ENCODE data around the gene TENM4. TPM values are rescaled to one million over a fixed set of nuclear protein-coding genes. Genes with fewer than 3 reads are reported as not detected.

TENM4 gene
- total and polyA plus RNA-seq, 2 of the 8 experiments (the other 6 are each of a cell fraction or from before 2014, with no cell fraction given) = 3.5 to 7.2 TPM

GRCh38 chr11:79083352-79083751 lies 357.5 kb downstream of the TENM4 start:
- no peak overlapping the region for H3K23ac ChIP-seq (ENCODE audit: insufficient read length)
- no peak overlapping the region for H3K4me3 ChIP-seq (ENCODE audit: extremely low read depth in 1 of 4, insufficient read depth in 2 of 4, low read depth in 3 of 4, low read length in 4 of 4)
- H4K91ac ChIP-seq (replicated peaks; ENCODE audit: insufficient read length, low read length) = no peak overlapping the region
- H3K36me3 ChIP-seq (ENCODE audit: control insufficient read depth in 2 of 4, insufficient read depth in 4 of 4, low read length in 3 of 4) = no peaks in the 10 kb centered on the region
- no peak overlapping the region for H2AFZ ChIP-seq (ENCODE audit: low read length)
- TF ChIP-seq ATF2 (IDR thresholded peaks at IDR 0.05; ENCODE audit: low read length) (no peak), RAD21 (IDR thresholded peaks at IDR 0.05 in 1 of 2, conservative IDR thresholded peaks at IDR 0.05 in 1 of 2; ENCODE audit: low read depth in 2 of 2, low read length in 2 of 2) (no peak)
- TF ChIP-seq, protein P1, sequence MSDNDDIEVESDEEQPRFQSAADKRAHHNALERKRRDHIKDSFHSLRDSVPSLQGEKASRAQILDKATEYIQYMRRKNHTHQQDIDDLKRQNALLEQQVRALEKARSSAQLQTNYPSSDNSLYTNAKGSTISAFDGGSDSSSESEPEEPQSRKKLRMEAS (IDR thresholded peaks at IDR 0.05) = no peak
- no peak for FAIRE-seq
- no peak overlapping the region for H2BK120ac ChIP-seq (replicated peaks; ENCODE audit: low read depth, low read length)
- no peak overlapping the region for H3K18ac ChIP-seq (ENCODE audit: extremely low read depth, low read length)
- H3K9me3 ChIP-seq (ENCODE audit: insufficient read depth in 2 of 2, low read depth in 1 of 2, low read length in 1 of 2) = no peaks in the 10 kb centered on the region
- no peak overlapping the region for H3K56ac ChIP-seq (replicated peaks; ENCODE audit: insufficient read length, low read depth, low read length)
- H2BK5ac ChIP-seq (ENCODE audit: low read depth, low read length) = no peak overlapping the region
- no peak overlapping the region for H2BK15ac ChIP-seq (ENCODE audit: low read length)
- 85% methylated on average over 6 of the region's 6 CpGs; no CpG with 5 or more reads in 1 of the 2 experiments for WGBS, 2 experiments (ENCODE audit: extremely low coverage in 1 of 2, insufficient coverage in 1 of 2, insufficient read length in 1 of 2, insufficient replicate concordance in 2 of 2, low coverage in 1 of 2, low lambda C conversion rate in 2 of 2, missing lambda C conversion rate in 1 of 2)
- no peak overlapping the region for H4K8ac ChIP-seq (ENCODE audit: extremely low read depth, insufficient read depth, low read length)
- H2BK20ac ChIP-seq (ENCODE audit: low read length) = no peak overlapping the region
- no peaks in the 10 kb centered on the region for H3K79me1 ChIP-seq (ENCODE audit: low read depth, low read length)
- no peaks in the 10 kb centered on the region for H3K27me3 ChIP-seq (replicated peaks in 1 of 4; ENCODE audit: control insufficient read depth in 3 of 4, extremely low read depth in 1 of 4, insufficient read depth in 3 of 4, low read length in 3 of 4)
- no peaks in the 10 kb centered on the region for H4K20me1 ChIP-seq (replicated peaks in 1 of 2; ENCODE audit: control insufficient read depth in 1 of 2, insufficient read depth in 2 of 2, low read length in 2 of 2)
- H3K4me2 ChIP-seq (ENCODE audit: insufficient read depth in 1 of 2, low read depth in 2 of 2, low read length in 2 of 2) = no peak overlapping the region
- H3K9ac ChIP-seq (replicated peaks in 1 of 4; ENCODE audit: extremely low read depth in 1 of 4, low read depth in 3 of 4, low read length in 3 of 4) = no peak overlapping the region
- H3K4ac ChIP-seq (replicated peaks; ENCODE audit: insufficient read length, low read depth, low read length) = no peak overlapping the region
- H3K23me2 ChIP-seq (ENCODE audit: low read depth, low read length) = no peaks in the 10 kb centered on the region
- DNase-seq (ENCODE audit: low read depth in 1 of 2, low spot score in 2 of 2) = no peak
- no peaks in the 10 kb centered on the region for H3K79me2 ChIP-seq (ENCODE audit: control insufficient read depth in 1 of 2, insufficient read depth in 2 of 2, low read length in 2 of 2)
- H3K14ac ChIP-seq (ENCODE audit: insufficient read length) = no peak overlapping the region
- no peak overlapping the region; the same call in 1 of the 2 replicates for H2BK12ac ChIP-seq (ENCODE audit: low read depth, low read length)
- no peak overlapping the region for H3K27ac ChIP-seq (ENCODE audit: low read depth, low read length)
- peaks cover 5 to 12% (median 11%) of the 10 kb centered on the region in 4 experiments; a peak in 6 of 7 replicates for H3K4me1 ChIP-seq (replicated peaks in 1 of 4; ENCODE audit: control insufficient read depth in 3 of 4, insufficient read depth in 4 of 4, low read length in 3 of 4)
- no peak overlapping the region for H4K5ac ChIP-seq (ENCODE audit: insufficient read length, low read depth, low read length)
- no peak overlapping the region for H2AK5ac ChIP-seq (ENCODE audit: low read depth, low read length)
- ChIA-PET CTCF (ENCODE audit: partially characterized antibody) (interaction anchor here (0.9 to 4.2 kb wide), 9 partner anchors 10 to 437 kb away, joined by 3 to 37 read pairs (median 4); no protein-coding TSS in a partner anchor), POLR2A (ENCODE audit: partially characterized antibody) (no interaction called here)
